A204.1 (cell line): ENCODE measurements around the gene ADAMTSL1.

Experiments
- FAIRE-seq: peaks from 2 replicates; lab custom pipeline; 2012; peaks lifted over from hg19 to GRCh38; lab: Jason Lieb, UNC

The ADAMTSL1 gene

GRCh38 chr9:18463991-18464390 is 10.0 kb upstream of the ADAMTSL1 start:
- no peak for FAIRE-seq

GRCh38 chr9:18466101-18466500 is 7.9 kb upstream of the ADAMTSL1 start:
- FAIRE-seq: no peak

- no peak for FAIRE-seq
These were observed 6.3 kb upstream of the ADAMTSL1 start for GRCh38 chr9:18467696-18468095.

GRCh38 chr9:18472435-18472834 is 1.5 kb upstream of the ADAMTSL1 start:
- no peak for FAIRE-seq

- no peak for FAIRE-seq
These were observed 1.1 kb upstream of the ADAMTSL1 start for GRCh38 chr9:18472841-18473251.

GRCh38 chr9:18474783-18475182 is 830 bp downstream of the ADAMTSL1 start:
- no peak for FAIRE-seq

- no peak for FAIRE-seq
These were observed 3.2 kb downstream of the ADAMTSL1 start for GRCh38 chr9:18477121-18477660.

- FAIRE-seq: no peak
These were observed 3.8 kb downstream of the ADAMTSL1 start for GRCh38 chr9:18477719-18478118.

GRCh38 chr9:18478501-18479361 is 4.8 kb downstream of the ADAMTSL1 start:
- FAIRE-seq: no peak

- FAIRE-seq: no peak
These were observed 5.5 kb downstream of the ADAMTSL1 start for GRCh38 chr9:18479405-18479804.

- FAIRE-seq: no peak
These were observed 6.7 kb downstream of the ADAMTSL1 start for GRCh38 chr9:18480662-18481093.

GRCh38 chr9:18482371-18482770 is 8.4 kb downstream of the ADAMTSL1 start:
- FAIRE-seq: no peak

- no peak for FAIRE-seq
These were observed 11.8 kb downstream of the ADAMTSL1 start for GRCh38 chr9:18485714-18486113.

GRCh38 chr9:18487611-18488010 is 13.7 kb downstream of the ADAMTSL1 start:
- no peak for FAIRE-seq

- no peak for FAIRE-seq
These were observed 14.9 kb downstream of the ADAMTSL1 start for GRCh38 chr9:18488886-18489285.

GRCh38 chr9:18489861-18490260 is 15.9 kb downstream of the ADAMTSL1 start:
- FAIRE-seq: no peak

GRCh38 chr9:18490641-18491370 is 16.9 kb downstream of the ADAMTSL1 start:
- FAIRE-seq: no peak

GRCh38 chr9:18492612-18493011 is 18.7 kb downstream of the ADAMTSL1 start:
- no peak for FAIRE-seq

- FAIRE-seq: no peak
These were observed 19.6 kb downstream of the ADAMTSL1 start for GRCh38 chr9:18493451-18493993.

- FAIRE-seq: no peak
These were observed 21.1 kb downstream of the ADAMTSL1 start for GRCh38 chr9:18495065-18495464.

GRCh38 chr9:18496256-18497000 is 22.5 kb downstream of the ADAMTSL1 start:
- FAIRE-seq: no peak

- no peak for FAIRE-seq
These were observed 25.1 kb downstream of the ADAMTSL1 start for GRCh38 chr9:18499062-18499461.
